ENCODE results near the gene UMOD.
A peak's percentile ranks its signal among the peaks of the same experiment; 100 is the strongest.

The UMOD gene

GRCh38 chr16:20301840-20302239 is 50.7 kb downstream of the UMOD start:
- DNase-seq (ENCODE audit: low read depth in 2 of 2), result no peak

DNA sequence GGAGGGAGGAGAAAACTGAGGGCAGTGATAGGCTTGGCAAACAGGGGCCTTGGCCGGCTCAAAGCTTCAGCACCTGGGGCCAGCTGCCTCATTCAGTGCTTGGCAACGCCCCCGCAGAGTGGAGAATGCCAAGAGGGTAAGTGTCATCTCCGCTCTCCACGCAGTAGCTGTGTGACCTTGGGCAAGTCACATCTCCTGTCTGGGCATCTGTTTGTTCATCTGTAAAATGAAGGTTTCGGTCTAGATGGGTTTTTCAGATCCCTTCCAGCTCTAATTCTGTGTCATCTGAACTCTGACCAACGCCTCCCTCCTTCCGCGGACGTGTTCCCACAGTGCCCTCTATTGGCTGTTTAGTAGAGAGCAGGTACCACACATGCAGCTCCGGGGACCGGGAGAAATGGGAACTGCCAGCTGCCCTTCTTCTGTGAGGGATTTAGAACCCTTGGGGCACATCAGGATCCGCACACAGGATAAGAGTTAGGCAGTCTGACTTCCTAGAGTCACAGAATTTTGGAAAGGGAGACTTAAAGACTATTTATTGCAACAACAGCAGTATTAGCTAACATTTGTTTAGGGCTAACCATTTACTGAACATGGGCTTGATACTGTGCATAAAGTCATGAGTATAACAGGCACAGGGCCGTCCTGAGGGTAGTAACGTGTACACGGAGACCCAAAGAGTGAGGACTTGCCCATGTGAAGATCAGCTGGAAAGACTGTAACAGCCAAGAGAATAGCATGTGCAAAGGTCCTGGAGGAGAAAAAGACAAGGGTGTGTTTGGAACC is 52.0 kb downstream of the UMOD start:
- DNase-seq (ENCODE audit: low read depth in 2 of 2), result peak; percentile 4 to 10

DNA sequence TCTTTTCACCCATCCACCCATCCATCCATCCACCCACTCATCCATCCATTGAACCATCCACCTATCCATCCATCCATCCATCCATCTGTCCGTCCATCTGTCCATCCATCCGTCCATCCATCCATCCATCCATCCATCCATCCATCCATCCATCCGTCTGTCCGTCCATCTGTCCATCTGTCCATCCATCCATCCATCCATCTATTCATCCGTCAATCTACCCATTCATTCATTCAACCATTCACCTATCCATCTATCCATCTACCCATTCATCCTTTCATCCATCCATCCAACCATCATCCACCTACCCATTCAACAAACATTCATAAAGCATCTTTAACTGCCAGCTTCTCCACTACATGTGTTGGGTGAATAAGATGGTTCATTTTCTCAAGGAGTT is 54.1 kb downstream of the UMOD start:
- no peak for DNase-seq (ENCODE audit: low read depth in 2 of 2)

DNA sequence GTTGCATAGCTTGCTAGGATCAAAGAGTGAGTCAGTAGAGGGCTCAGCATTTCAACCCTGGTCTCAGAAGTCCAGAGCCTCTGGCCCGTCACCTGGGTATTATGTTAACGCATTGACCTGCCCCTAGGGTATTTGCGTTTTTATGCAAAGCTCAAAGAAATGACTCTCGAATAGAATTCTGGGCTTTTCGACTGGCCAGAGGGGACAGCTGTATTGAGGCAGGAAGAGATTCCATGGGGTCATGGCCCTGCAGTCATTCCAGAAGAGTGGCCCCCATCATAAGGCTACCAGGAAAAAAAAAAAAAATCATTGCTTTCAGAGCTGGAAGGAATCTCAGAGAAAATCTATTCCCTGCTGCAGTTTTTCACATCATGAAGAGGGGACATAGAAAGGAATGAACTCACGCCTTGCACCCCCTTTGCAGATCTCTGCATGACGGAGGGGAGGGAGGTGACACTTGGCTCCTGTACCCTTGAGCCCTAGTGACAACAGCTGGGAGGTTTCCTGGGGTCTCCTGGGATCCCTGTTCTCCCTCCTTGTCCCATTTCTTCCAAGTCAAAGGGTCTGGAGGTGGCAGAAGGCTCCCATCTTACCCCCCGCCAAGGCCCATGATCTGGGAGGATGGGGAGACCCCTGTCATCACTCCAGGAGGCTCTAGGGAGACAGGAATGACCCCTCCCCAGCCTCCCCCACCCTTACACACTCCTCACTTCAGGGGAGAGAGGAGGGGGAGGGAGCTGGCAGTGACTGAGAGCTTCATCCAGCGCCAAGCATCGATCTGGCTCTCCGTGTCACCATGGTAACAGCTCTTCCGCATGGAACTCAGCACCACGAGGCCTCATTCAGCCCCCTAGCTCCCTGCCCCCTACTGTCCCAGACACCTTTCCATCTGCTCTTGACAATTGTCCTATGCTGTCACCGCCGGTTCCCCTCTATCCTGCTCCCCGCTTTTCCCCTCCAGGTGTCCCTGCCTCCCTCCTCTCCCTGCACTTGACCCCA is 61.0 kb downstream of the UMOD start:
- DNase-seq (ENCODE audit: low read depth in 2 of 2), result no peak

DNA sequence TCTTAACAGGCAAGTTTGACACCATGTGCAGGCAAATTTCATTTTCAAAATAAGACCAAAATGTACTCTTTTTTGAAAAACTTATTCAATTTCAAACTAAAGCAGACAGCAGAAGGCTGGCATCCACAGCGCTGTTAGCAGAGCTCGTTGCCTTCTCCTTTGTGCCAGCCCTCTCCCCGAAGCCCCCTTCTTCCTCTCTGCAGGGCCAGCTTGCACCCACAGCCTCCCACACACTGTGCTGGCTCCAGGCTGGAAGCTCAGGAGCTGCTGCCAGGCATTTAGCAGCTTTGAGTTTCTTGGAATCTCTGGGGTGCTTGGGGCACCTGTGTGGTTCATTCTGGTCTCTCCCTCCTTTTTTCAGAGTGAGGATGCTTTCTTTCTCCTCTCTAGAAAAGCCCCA is 62.9 kb downstream of the UMOD start:
- DNase-seq (ENCODE audit: low read depth in 2 of 2), result no peak

- no peak for DNase-seq (ENCODE audit: low read depth in 2 of 2)
Measured at GRCh38 chr16:20285993-20286499, 66.5 kb downstream of the UMOD start.
